Astrocyte of the cerebellum (primary cell): ENCODE measurements around the gene CMTM7.

Experiments
- DNase-seq: peaks from one replicate; pipeline ENCODE4 v3.0.0-alpha.2; 2011; ENCODE audit warnings: low read depth
- H3K4me3 ChIP-seq: 2 replicates; pipeline ENCODE4 v1.5.1; 2011; ENCODE audit warnings: mild to moderate bottlenecking, low read depth, low read length, moderate library complexity
- in situ Hi-C: cut with HindIII; loops from 2 replicates; pipeline ENCODE4 v1.10.0; 2017; ENCODE audit warnings: low sequenced_read_pairs
- TF ChIP-seq, protein P1 (sequence below): IDR thresholded peaks from 2 replicates; pipeline ENCODE4 v1.5.1; 2012; ENCODE audit warnings: low read length, low read depth, moderate library complexity, mild to moderate bottlenecking; ENCODE audit errors: missing control alignments

CMTM7 gene

GRCh38 chr3:32421185-32421584 lies 29.5 kb downstream of the CMTM7 start:
- DNase-seq: no peak

DNA sequence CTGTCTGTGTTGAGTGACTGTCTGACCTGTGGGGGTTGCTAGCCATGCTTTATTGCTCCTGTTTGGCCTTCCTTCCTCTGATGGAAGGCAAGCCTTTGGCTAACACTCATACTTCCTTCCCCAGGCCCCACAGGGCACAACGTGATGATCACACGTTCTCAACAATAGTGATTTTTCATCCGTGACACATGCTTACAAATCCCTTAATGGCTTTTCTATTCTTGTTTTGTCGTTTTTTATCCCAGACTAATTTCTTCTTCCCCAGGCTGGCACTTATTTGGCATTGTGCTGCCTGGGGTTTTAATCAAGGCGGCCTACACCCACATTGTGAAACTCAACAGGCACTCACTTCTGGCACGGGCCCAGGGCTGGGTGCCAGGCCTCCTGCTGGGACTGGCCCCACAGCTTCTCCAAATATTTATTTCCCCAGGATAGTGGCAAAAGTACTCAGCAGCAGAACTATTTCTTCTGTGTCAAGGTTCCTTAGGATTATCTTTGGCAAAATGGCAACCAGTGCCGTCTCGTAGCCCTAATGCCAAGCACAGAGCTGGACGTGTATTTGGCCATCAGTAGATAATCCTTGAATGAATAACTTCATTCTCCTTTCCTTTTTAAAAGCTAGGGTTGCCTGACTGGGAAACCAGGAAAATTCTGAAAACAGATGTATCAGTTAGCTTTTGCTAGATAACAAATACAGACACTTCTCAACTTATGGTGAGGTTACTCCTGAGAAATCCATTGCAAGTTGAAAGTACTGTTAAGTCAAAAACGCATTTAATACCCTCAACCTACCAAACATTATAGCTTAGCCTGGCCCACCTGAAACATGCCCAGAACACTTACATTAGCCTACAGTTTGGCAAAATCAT lies 30.6 kb downstream of the CMTM7 start:
- H3K4me3 ChIP-seq: no peak overlapping the region
- peak; percentile 57 for DNase-seq
- TF ChIP-seq, protein P1, sequence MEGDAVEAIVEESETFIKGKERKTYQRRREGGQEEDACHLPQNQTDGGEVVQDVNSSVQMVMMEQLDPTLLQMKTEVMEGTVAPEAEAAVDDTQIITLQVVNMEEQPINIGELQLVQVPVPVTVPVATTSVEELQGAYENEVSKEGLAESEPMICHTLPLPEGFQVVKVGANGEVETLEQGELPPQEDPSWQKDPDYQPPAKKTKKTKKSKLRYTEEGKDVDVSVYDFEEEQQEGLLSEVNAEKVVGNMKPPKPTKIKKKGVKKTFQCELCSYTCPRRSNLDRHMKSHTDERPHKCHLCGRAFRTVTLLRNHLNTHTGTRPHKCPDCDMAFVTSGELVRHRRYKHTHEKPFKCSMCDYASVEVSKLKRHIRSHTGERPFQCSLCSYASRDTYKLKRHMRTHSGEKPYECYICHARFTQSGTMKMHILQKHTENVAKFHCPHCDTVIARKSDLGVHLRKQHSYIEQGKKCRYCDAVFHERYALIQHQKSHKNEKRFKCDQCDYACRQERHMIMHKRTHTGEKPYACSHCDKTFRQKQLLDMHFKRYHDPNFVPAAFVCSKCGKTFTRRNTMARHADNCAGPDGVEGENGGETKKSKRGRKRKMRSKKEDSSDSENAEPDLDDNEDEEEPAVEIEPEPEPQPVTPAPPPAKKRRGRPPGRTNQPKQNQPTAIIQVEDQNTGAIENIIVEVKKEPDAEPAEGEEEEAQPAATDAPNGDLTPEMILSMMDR: no peak
- in situ Hi-C loops: no loop called here

More at GRCh38 chr3:32421185-32421584, 29.5 kb downstream of the CMTM7 start:
- TF ChIP-seq, protein P1: no peak
- no peak overlapping the region for H3K4me3 ChIP-seq
- in situ Hi-C loops: no loop called here

GRCh38 chr3:32422943-32423342 lies 31.3 kb downstream of the CMTM7 start:
- no peak for DNase-seq
- no peak overlapping the region for H3K4me3 ChIP-seq
- TF ChIP-seq, protein P1: no peak
- in situ Hi-C loops: no loop called here

- no peak for DNase-seq
- TF ChIP-seq, protein P1: no peak
- in situ Hi-C loops: no loop called here
- no peak overlapping the region for H3K4me3 ChIP-seq
Observed at GRCh38 chr3:32423534-32423933, 31.9 kb downstream of the CMTM7 start.

DNA sequence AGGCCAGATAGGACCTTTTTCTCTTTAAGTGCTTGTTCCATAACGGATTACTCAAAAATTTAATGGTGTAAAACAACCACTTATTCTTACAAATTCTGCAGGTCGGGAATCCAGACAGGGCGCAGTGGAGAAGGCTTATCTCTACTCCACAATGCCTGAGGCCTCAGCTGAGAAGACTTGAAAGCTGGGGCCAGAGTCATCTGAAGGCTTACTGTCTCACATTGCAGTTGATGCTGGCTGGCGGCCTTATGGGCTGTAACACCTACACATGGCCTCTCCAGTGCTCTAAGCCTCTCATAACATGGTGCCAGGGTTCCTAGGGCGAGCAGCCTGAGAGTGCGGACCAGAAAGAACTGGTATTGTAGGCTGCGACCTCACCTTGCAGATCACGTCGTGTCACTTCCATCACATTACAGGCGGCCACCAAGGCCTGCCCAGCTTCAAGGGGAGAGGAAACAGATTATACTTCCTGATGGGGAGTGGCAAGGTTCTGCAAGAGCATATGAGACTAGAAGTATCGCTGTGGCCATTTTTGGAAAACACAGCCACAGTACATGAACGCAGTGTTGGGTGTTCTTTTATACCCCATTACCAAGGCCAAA lies 32.4 kb downstream of the CMTM7 start:
- in situ Hi-C loops: no loop called here
- TF ChIP-seq, protein P1: no peak
- no peak for DNase-seq
- no peak overlapping the region for H3K4me3 ChIP-seq

DNA sequence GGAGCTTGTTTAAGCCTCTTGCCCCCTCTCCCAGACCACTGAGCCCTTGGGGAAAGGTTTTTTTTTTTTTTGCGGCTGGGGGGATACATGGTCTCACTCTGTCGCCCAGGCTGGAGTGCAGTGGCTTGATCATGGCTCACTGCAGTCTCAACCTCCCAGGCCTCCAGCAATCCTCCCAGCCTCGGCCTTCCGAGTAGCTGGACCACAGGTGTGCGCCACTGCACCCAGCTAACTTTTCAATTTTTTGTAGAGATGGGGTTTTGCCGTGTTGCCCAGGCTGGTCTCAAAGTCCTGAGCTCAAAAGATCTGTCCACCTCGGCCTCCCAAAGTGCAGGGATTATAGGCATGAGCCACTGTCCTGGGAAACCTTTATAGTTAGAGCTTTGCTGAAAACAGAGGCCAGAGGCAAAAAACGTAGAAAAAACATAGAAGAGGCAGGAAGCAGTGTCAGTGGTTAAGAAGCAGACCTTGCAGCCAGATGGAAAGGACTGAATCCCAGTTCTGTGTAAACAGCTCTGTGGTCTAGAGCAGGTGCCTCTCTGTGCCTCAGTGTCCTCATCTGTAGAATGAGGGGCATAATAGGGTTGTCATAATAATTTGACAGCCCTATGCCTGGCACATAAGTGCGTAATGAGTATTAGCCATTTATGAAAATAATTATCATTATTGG lies 33.1 kb downstream of the CMTM7 start:
- no peak overlapping the region for H3K4me3 ChIP-seq
- DNase-seq: no peak
- TF ChIP-seq, protein P1: no peak
- in situ Hi-C loops: no loop called here
